ENCODE measurements around the gene GAK. TPM values are rescaled to one million over a fixed set of nuclear protein-coding genes. Genes with fewer than 3 reads are reported as not detected.
A peak's percentile ranks its signal among the peaks of the same experiment; 100 is the strongest.
"Not testable (repeated sequence)": the region's sequence is repeated elsewhere in the genome, so short reads cannot be mapped to it uniquely, and the experiment has no call there.

GAK gene
- total RNA-seq, 3 donors from 2014 or later, result 140 to 161 (median 148) TPM

- peaks cover 1% of the 10 kb centered on the region for H3K4me1 Mint-ChIP-seq (ENCODE audit: low read depth)
- no peak overlapping the region for H3K4me3 Mint-ChIP-seq
- H3K27me3 Mint-ChIP-seq (ENCODE audit: low read depth), result no peaks in the 10 kb centered on the region
- DNase-seq (no peak), ATAC-seq (no peak)
- H3K36me3 Mint-ChIP-seq (ENCODE audit: insufficient read depth), result peaks cover 2% of the 10 kb centered on the region
- H3K9me3 Mint-ChIP-seq, result no peaks in the 10 kb centered on the region
Observed at GRCh38 chr4:951186-951585, 19.1 kb upstream of the GAK start.

- Mint-ChIP-seq H3K27me3 (ENCODE audit: low read depth) (no peaks in the 10 kb centered on the region), H3K9me3 (no peaks in the 10 kb centered on the region), H3K4me3 (no peak overlapping the region), H3K36me3 (ENCODE audit: insufficient read depth) (peaks cover 2% of the 10 kb centered on the region), H3K4me1 (ENCODE audit: low read depth) (peaks cover 4% of the 10 kb centered on the region)
- DNase-seq (no peak), ATAC-seq (no peak)
Observed at GRCh38 chr4:950136-951020, 18.3 kb upstream of the GAK start.

- ATAC-seq, result no peak
Observed at GRCh38 chr4:949656-950055, 17.5 kb upstream of the GAK start.

GRCh38 chr4:948936-949300 lies 16.8 kb upstream of the GAK start:
- peaks cover 2% of the 10 kb centered on the region for H3K36me3 Mint-ChIP-seq (ENCODE audit: insufficient read depth)
- no peak overlapping the region for H3K4me3 Mint-ChIP-seq

More at GRCh38 chr4:949656-950055, 17.5 kb upstream of the GAK start:
- Mint-ChIP-seq H3K4me1 (ENCODE audit: low read depth) (peaks cover 4% of the 10 kb centered on the region), H3K36me3 (ENCODE audit: insufficient read depth) (peaks cover 2% of the 10 kb centered on the region), H3K27me3 (ENCODE audit: low read depth) (no peaks in the 10 kb centered on the region), H3K9me3 (no peaks in the 10 kb centered on the region), H3K4me3 (no peak overlapping the region)
- DNase-seq, result no peak

GRCh38 chr4:948101-948935 lies 16.2 kb upstream of the GAK start:
- Mint-ChIP-seq H3K27me3 (ENCODE audit: low read depth) (no peaks in the 10 kb centered on the region), H3K9me3 (no peaks in the 10 kb centered on the region), H3K4me3 (no peak overlapping the region), H3K4me1 (ENCODE audit: low read depth) (peaks cover 4% of the 10 kb centered on the region), H3K36me3 (ENCODE audit: insufficient read depth) (peaks cover 2% of the 10 kb centered on the region)
- ATAC-seq, result no peak
- no peak for DNase-seq

More at GRCh38 chr4:948936-949300, 16.8 kb upstream of the GAK start:
- ATAC-seq (no peak), DNase-seq (no peak)
- H3K4me1 Mint-ChIP-seq (ENCODE audit: low read depth), result peaks cover 4% of the 10 kb centered on the region
- H3K27me3 Mint-ChIP-seq (ENCODE audit: low read depth), result no peaks in the 10 kb centered on the region
- H3K9me3 Mint-ChIP-seq, result no peaks in the 10 kb centered on the region

- no peaks in the 10 kb centered on the region for H3K27me3 Mint-ChIP-seq (ENCODE audit: low read depth)
- DNase-seq (no peak), ATAC-seq (no peak)
- H3K4me3 Mint-ChIP-seq, result no peak overlapping the region
- peaks cover 4% of the 10 kb centered on the region for H3K4me1 Mint-ChIP-seq (ENCODE audit: low read depth)
- H3K36me3 Mint-ChIP-seq (ENCODE audit: insufficient read depth), result peaks cover 2% of the 10 kb centered on the region
- H3K9me3 Mint-ChIP-seq, result no peaks in the 10 kb centered on the region
Observed at GRCh38 chr4:947491-947971, 15.4 kb upstream of the GAK start.

GRCh38 chr4:946517-947471 lies 14.7 kb upstream of the GAK start:
- Mint-ChIP-seq H3K4me1 (ENCODE audit: low read depth) (peaks cover 4% of the 10 kb centered on the region), H3K9me3 (no peaks in the 10 kb centered on the region), H3K36me3 (ENCODE audit: insufficient read depth) (no peaks in the 10 kb centered on the region), H3K4me3 (no peak overlapping the region), H3K27me3 (ENCODE audit: low read depth) (no peaks in the 10 kb centered on the region)
- DNase-seq (no peak), ATAC-seq (no peak)

- ATAC-seq (no peak), DNase-seq (no peak)
- no peak overlapping the region for H3K4me3 Mint-ChIP-seq
- H3K9me3 Mint-ChIP-seq, result no peaks in the 10 kb centered on the region
- peaks cover 4% of the 10 kb centered on the region for H3K4me1 Mint-ChIP-seq (ENCODE audit: low read depth)
- H3K36me3 Mint-ChIP-seq (ENCODE audit: insufficient read depth), result no peaks in the 10 kb centered on the region
- H3K27me3 Mint-ChIP-seq (ENCODE audit: low read depth), result no peaks in the 10 kb centered on the region
Observed at GRCh38 chr4:946103-946450, 14.0 kb upstream of the GAK start.

GRCh38 chr4:945274-946102 lies 13.4 kb upstream of the GAK start:
- no peaks in the 10 kb centered on the region for H3K9me3 Mint-ChIP-seq
- H3K36me3 Mint-ChIP-seq (ENCODE audit: insufficient read depth), result no peaks in the 10 kb centered on the region
- no peak overlapping the region for H3K4me3 Mint-ChIP-seq
- no peak for ATAC-seq
- no peaks in the 10 kb centered on the region for H3K27me3 Mint-ChIP-seq (ENCODE audit: low read depth)
- H3K4me1 Mint-ChIP-seq (ENCODE audit: low read depth), result peaks cover 4% of the 10 kb centered on the region
- DNase-seq, result no peak

GRCh38 chr4:939508-939907 lies 7.4 kb upstream of the GAK start:
- H3K9me3 Mint-ChIP-seq; H3K36me3 Mint-ChIP-seq (ENCODE audit: insufficient read depth); H3K4me3 Mint-ChIP-seq; DNase-seq; H3K27me3 Mint-ChIP-seq (ENCODE audit: low read depth); ATAC-seq; H3K4me1 Mint-ChIP-seq (ENCODE audit: low read depth): not testable (repeated sequence)

GRCh38 chr4:932713-933070 lies 576 bp upstream of the GAK start:
- Mint-ChIP-seq H3K27me3 (ENCODE audit: low read depth) (no peaks in the 10 kb centered on the region), H3K4me3 (peak overlapping the region; percentile 95), H3K4me1 (ENCODE audit: low read depth) (peaks cover 53% of the 10 kb centered on the region), H3K36me3 (ENCODE audit: insufficient read depth) (peaks cover 2% of the 10 kb centered on the region), H3K9me3 (no peaks in the 10 kb centered on the region)
- ATAC-seq, result peak; percentile 25 to 44
- peak; percentile 15 for DNase-seq

GRCh38 chr4:931194-931959 lies 739 bp downstream of the GAK start:
- Mint-ChIP-seq H3K27me3 (ENCODE audit: low read depth) (no peaks in the 10 kb centered on the region), H3K36me3 (ENCODE audit: insufficient read depth) (peaks cover 1% of the 10 kb centered on the region), H3K4me3 (peak overlapping the region; percentile 95), H3K9me3 (no peaks in the 10 kb centered on the region), H3K4me1 (ENCODE audit: low read depth) (peaks cover 54% of the 10 kb centered on the region)
- peak in 1 of 2 donors; percentile 4 for ATAC-seq
- DNase-seq, result no peak

GRCh38 chr4:930827-931193 lies 1.3 kb downstream of the GAK start:
- H3K9me3 Mint-ChIP-seq, result no peaks in the 10 kb centered on the region
- no peak for DNase-seq

More at GRCh38 chr4:930827-931193, 1.3 kb downstream of the GAK start:
- Mint-ChIP-seq H3K36me3 (ENCODE audit: insufficient read depth) (peaks cover 4% of the 10 kb centered on the region), H3K4me3 (peak overlapping the region; percentile 95), H3K4me1 (ENCODE audit: low read depth) (peaks cover 56% of the 10 kb centered on the region), H3K27me3 (ENCODE audit: low read depth) (no peaks in the 10 kb centered on the region)
- no peak for ATAC-seq

Data from activated T-cell treated with anti-CD3 and anti-CD28 coated beads, Interleukin-2, amount 50 U/mL, for 4 hours (primary cell).